Brain pericyte (primary cell): ENCODE results near the gene CLIC6.

Experiments used
- DNase-seq: peaks from one replicate; pipeline ENCODE4 v3.0.0-alpha.2; 2012; ENCODE audit warnings: low read depth, low spot score

CLIC6 gene

GRCh38 chr21:34668803-34669148 is at the start of gene CLIC6:
Gene CLIC6 (plus strand): TSS chr21:34668994. CDS start chr21:34669389, 395 bp downstream.
- no peak for DNase-seq

GRCh38 chr21:34619841-34620665 is 48.7 kb upstream of the CLIC6 start:
- no peak for DNase-seq

- no peak for DNase-seq
These were observed 47.1 kb upstream of the CLIC6 start for GRCh38 chr21:34621434-34622350.

GRCh38 chr21:34623516-34623915 is 45.3 kb upstream of the CLIC6 start:
- no peak for DNase-seq

GRCh38 chr21:34625030-34625593 is 43.7 kb upstream of the CLIC6 start:
- no peak for DNase-seq

GRCh38 chr21:34626131-34626530 is 42.7 kb upstream of the CLIC6 start:
- no peak for DNase-seq

GRCh38 chr21:34630536-34631143 is 38.2 kb upstream of the CLIC6 start:
- DNase-seq: no peak

- DNase-seq: no peak
These were observed 36.3 kb upstream of the CLIC6 start for GRCh38 chr21:34632498-34632897.

- DNase-seq: no peak
These were observed 33.5 kb upstream of the CLIC6 start for GRCh38 chr21:34635307-34635706.

- no peak for DNase-seq
These were observed 31.8 kb upstream of the CLIC6 start for GRCh38 chr21:34636961-34637360.

- no peak for DNase-seq
These were observed 29.5 kb upstream of the CLIC6 start for GRCh38 chr21:34639250-34639649.

- no peak for DNase-seq
These were observed 28.7 kb upstream of the CLIC6 start for GRCh38 chr21:34639882-34640788.

- no peak for DNase-seq
These were observed 27.9 kb upstream of the CLIC6 start for GRCh38 chr21:34640858-34641257.

- no peak for DNase-seq
These were observed 26.4 kb upstream of the CLIC6 start for GRCh38 chr21:34642211-34643075.

GRCh38 chr21:34644825-34645224 is 24.0 kb upstream of the CLIC6 start:
- no peak for DNase-seq

GRCh38 chr21:34647555-34647954 is 21.2 kb upstream of the CLIC6 start:
- no peak for DNase-seq

- no peak for DNase-seq
These were observed 20.0 kb upstream of the CLIC6 start for GRCh38 chr21:34648739-34649297.

- no peak for DNase-seq
These were observed 19.4 kb upstream of the CLIC6 start for GRCh38 chr21:34649400-34649799.

GRCh38 chr21:34650861-34651431 is 17.8 kb upstream of the CLIC6 start:
- DNase-seq: no peak
